Endothelial cell of hepatic sinusoid (primary cell): ENCODE data around the gene CAPG.

Source experiments
- in situ Hi-C: cut with HindIII; loops from 2 replicates; pipeline ENCODE4 v1.10.0; 2017; ENCODE audit warnings: low sequenced_read_pairs

CAPG gene

GRCh38 chr2:85422072-85422457, 11.9 kb upstream of the CAPG start:
- in situ Hi-C loops = loop anchor here (5.0 kb wide), 1 partner anchor 75 kb away; no protein-coding TSS in a partner anchor

GRCh38 chr2:85421260-85422071, 11.3 kb upstream of the CAPG start:
- in situ Hi-C loops = loop anchor here (5.0 kb wide), 1 partner anchor 76 kb away; no protein-coding TSS in a partner anchor

- in situ Hi-C loops = loop anchor here (5.0 kb wide), 1 partner anchor 77 kb away; no protein-coding TSS in a partner anchor
Observed at GRCh38 chr2:85420536-85421259, 10.5 kb upstream of the CAPG start.

- in situ Hi-C loops = no loop called here
Observed at GRCh38 chr2:85419009-85419675, 9.0 kb upstream of the CAPG start.

GRCh38 chr2:85418132-85419008, 8.2 kb upstream of the CAPG start, which contains the start of gene SH2D6:
TSS of gene SH2D6 (plus strand) at chr2:85418714. CDS start at chr2:85429466, 10,752 bp downstream.
- in situ Hi-C loops = no loop called here

GRCh38 chr2:85415980-85416650, 5.9 kb upstream of the CAPG start:
- in situ Hi-C loops = no loop called here

- in situ Hi-C loops = loop anchor here (5.0 kb wide), 2 partner anchors 88 to 122 kb away; partner anchors contain the start of genes MAT2A and TGOLN2
Observed at GRCh38 chr2:85414761-85415553, 4.8 kb upstream of the CAPG start.

GRCh38 chr2:85414421-85414759, 4.2 kb upstream of the CAPG start:
- in situ Hi-C loops = loop anchor here (5.0 kb wide), 2 partner anchors 87 to 123 kb away; partner anchors contain the start of genes MAT2A and TGOLN2

GRCh38 chr2:85413592-85414420, 3.6 kb upstream of the CAPG start:
- in situ Hi-C loops = loop anchor here (5.0 kb wide), 2 partner anchors 87 to 123 kb away; partner anchors contain the start of genes MAT2A and TGOLN2

- in situ Hi-C loops = loop anchor here (5.0 kb wide), 2 partner anchors 84 to 126 kb away; partner anchors contain the start of genes MAT2A and TGOLN2
Observed at GRCh38 chr2:85411405-85411748, 1.2 kb upstream of the CAPG start.

GRCh38 chr2:85410584-85411404, 628 bp upstream of the CAPG start:
- in situ Hi-C loops = loop anchor here (5.0 kb wide), 2 partner anchors 83 to 127 kb away; partner anchors contain the start of genes MAT2A and TGOLN2

GRCh38 chr2:85405201-85406059, 4.7 kb downstream of the CAPG start:
- in situ Hi-C loops = no loop called here

GRCh38 chr2:85401844-85402243, 8.3 kb downstream of the CAPG start:
- in situ Hi-C loops = no loop called here

- in situ Hi-C loops = no loop called here
Observed at GRCh38 chr2:85401464-85401805, 8.7 kb downstream of the CAPG start.

- in situ Hi-C loops = no loop called here
Observed at GRCh38 chr2:85400541-85401463, 9.4 kb downstream of the CAPG start.
